ENCODE data around the gene FAM43B.
"Not testable (repeated sequence)": the region's sequence is repeated elsewhere in the genome, so short reads cannot be mapped to it uniquely, and the experiment has no call there.

DNA sequence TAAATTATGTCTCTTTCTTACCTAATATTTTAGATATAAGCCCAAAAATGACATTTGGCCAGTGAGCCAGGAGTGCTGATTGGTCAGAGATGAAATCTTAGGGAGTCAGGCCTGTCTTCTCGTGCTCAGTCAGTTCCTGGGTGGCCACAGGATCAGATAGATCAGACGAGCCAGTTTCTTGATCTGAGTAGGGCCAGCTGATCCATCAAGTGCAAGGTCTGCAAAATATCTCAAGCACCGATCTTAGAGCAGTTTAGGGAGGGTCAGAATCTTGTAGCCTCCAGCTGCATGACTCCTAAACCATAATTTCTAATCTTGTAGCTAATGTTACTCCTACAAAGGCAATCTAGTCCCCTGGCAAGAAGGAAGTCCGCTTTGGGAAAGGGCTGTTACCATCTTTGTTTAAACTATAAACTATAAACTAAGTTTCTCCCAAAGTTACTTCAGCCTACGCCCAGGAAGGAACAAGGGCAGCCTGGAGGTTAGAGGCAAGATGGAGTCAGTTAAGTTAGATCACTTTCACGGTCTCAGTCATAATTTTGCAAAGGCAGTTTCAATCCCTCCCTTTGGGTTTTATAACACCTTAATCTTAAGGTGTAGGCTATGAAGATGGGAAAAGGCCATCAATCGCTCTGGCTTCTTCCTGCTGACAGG is 32.6 kb upstream of the FAM43B start:
- not testable (repeated sequence) for TF ChIP-seq FOSB (CRISPR knock-in tag; IDR thresholded peaks at IDR 0.05); MAZ (IDR thresholded peaks at IDR 0.05; ENCODE audit: borderline replicate concordance, low read depth, low read length); RCOR1 (IDR thresholded peaks at IDR 0.05; ENCODE audit: low read depth, low read length); KDM1A (IDR thresholded peaks at IDR 0.05; ENCODE audit: low read depth); CHD4 (IDR thresholded peaks at IDR 0.05; ENCODE audit: borderline replicate concordance)
- TF ChIP-seq, protein P1, sequence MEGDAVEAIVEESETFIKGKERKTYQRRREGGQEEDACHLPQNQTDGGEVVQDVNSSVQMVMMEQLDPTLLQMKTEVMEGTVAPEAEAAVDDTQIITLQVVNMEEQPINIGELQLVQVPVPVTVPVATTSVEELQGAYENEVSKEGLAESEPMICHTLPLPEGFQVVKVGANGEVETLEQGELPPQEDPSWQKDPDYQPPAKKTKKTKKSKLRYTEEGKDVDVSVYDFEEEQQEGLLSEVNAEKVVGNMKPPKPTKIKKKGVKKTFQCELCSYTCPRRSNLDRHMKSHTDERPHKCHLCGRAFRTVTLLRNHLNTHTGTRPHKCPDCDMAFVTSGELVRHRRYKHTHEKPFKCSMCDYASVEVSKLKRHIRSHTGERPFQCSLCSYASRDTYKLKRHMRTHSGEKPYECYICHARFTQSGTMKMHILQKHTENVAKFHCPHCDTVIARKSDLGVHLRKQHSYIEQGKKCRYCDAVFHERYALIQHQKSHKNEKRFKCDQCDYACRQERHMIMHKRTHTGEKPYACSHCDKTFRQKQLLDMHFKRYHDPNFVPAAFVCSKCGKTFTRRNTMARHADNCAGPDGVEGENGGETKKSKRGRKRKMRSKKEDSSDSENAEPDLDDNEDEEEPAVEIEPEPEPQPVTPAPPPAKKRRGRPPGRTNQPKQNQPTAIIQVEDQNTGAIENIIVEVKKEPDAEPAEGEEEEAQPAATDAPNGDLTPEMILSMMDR (IDR thresholded peaks at IDR 0.05): not testable (repeated sequence)
- TF ChIP-seq, protein P2, sequence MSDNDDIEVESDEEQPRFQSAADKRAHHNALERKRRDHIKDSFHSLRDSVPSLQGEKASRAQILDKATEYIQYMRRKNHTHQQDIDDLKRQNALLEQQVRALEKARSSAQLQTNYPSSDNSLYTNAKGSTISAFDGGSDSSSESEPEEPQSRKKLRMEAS (IDR thresholded peaks at IDR 0.05): not testable (repeated sequence)
